Urinary bladder (tissue), 4 donors: Measurements from ENCODE around the gene KRTAP4-9. TPM values are rescaled to one million over a fixed set of nuclear protein-coding genes. Genes with fewer than 3 reads are reported as not detected.
"Not testable (repeated sequence)": the region's sequence is repeated elsewhere in the genome, so short reads cannot be mapped to it uniquely, and the experiment has no call there.

ENCODE experiments used
- DNase-seq: peaks from one replicate; pipeline ENCODE4 v3.0.0-alpha.2; 2015; ENCODE audit errors: extremely low spot score
- H3K27ac ChIP-seq: one replicate; pipeline ENCODE4 v1.5.1; 2013; ENCODE audit warnings: low read depth, mild to moderate bottlenecking, moderate library complexity
- H3K36me3 ChIP-seq: one replicate; pipeline ENCODE4 v1.6.1; 2013; ENCODE audit warnings: mild to moderate bottlenecking, moderate library complexity; ENCODE audit not compliant: insufficient read depth
- H3K4me1 ChIP-seq: one replicate; pipeline ENCODE4 v1.6.1; 2013; ENCODE audit warnings: mild to moderate bottlenecking, moderate library complexity; ENCODE audit not compliant: insufficient read depth
- H3K4me3 ChIP-seq: one replicate; pipeline ENCODE4 v1.5.1; 2013; ENCODE audit warnings: low read depth, low read length
- WGBS: extraction: QIAGEN DNeasy Blood & Tissue Kit; methylation state at CpG from one replicate; pipeline ENCODE4 v1.1.7; 2013; 5-methylcytosine and 5-hydroxymethylcytosine counted together
- polyA plus RNA-seq: library from polyadenylated mRNA; stranded (reverse); fragments of 200-250 nt; gene quantifications from one replicate; pipeline ENCODE4 v1.2.3, GENCODE V29; 2013
- total RNA-seq: library from RNA; depleted of rRNA; stranded (reverse); fragments of >200 nt; gene quantifications from one replicate; pipeline ENCODE4 v1.2.3, GENCODE V29; 2014
- donor health status: healthy with polysubstance abuse.
- donor health status: healthy.

KRTAP4-9 gene
- total and polyA plus RNA-seq, 2 donors = not detected

DNA sequence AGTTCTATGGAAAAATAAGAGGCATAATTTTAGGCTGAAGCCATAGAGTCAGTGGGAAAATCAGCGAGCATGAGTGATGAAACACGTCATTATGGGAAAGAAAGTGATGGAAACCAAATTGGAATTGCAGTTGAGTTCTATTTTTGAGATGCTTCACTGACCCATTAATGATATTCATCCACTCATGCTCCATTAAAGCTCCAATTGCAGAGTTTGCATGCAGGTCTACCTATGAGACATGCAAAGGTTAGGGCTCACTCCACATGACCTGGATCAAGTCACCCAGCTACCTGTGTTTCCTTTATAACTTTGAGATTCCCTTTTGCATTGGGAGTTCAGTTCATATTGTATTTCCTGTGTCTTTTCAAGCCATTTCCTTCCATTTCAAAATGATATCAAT is 31.5 kb upstream of the KRTAP4-9 start:
- Histone ChIP-seq H3K4me1 (no peaks in the 10 kb centered on the region), H3K27ac (no peak overlapping the region), H3K4me3 (no peak overlapping the region), H3K36me3 (no peaks in the 10 kb centered on the region)
- DNase-seq = no peak
- 91% methylated on average over 2 of the region's 2 CpGs for WGBS

DNA sequence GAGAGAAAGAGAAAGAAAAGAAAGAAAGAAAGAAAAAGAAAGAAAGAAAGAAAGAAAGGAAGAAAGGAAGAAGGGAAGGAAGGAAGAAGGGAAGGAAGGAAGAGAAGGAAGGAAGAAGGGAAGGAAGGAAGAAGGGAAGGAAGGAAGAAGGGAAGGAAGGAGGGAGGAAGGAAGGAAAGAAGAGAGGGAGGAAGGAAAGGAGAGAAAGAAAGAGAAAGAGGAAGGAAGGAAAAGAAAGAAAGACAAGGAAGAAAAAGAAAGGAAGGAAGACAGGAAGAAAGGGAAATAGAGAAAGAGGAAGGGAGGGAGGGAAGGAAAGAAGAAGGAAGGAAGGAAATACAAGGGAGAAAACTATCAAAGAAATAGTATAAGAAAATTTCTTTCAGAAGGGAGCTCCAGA is 28.4 kb upstream of the KRTAP4-9 start:
- H3K27ac ChIP-seq = no peak overlapping the region
- no peak overlapping the region for H3K4me3 ChIP-seq
- H3K4me1 ChIP-seq = no peaks in the 10 kb centered on the region
- no peaks in the 10 kb centered on the region for H3K36me3 ChIP-seq
- DNase-seq = no peak

DNA sequence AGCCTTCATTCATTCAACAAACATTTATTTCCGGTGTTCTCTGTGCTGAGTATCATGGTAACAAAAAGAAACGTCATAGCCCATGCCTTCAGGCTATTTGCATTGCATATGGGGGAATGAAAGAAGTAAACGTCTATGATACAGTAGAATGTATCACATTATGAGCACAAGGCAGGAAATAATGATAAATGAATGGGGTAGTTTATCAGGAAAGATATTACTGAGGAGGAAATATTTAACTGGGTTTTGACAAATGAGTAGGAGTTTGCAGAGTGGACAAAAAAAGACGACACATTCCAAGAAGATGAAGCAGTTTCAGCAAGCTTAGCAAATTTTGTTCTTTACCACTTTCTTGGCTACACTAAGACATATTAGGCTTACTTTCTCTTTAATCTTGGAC is 22.6 kb upstream of the KRTAP4-9 start:
- Histone ChIP-seq H3K27ac (no peak overlapping the region), H3K4me1 (no peaks in the 10 kb centered on the region), H3K36me3 (no peaks in the 10 kb centered on the region), H3K4me3 (no peak overlapping the region)
- no peak for DNase-seq
- 56% methylated on average over 4 of the region's 4 CpGs for WGBS

DNA sequence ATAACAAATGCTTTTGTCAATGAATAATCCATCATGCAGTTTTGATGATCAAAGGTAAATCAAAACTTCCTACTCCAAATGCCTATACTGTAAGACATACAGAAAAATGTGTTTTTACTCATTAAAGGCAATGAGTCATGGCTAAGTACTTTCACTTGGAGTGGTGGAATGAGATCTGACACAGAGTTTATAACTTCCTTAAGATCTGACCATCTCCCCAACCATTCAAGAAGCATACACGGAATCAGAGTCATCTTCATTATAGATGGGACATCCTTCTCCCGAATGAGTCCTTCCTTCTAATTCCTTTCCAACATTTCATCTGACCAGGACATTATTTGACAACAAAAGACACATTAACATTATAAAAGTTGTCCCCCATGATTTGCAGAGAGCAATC is 21.8 kb upstream of the KRTAP4-9 start:
- not testable (repeated sequence) for H3K4me3 ChIP-seq, H3K4me1 ChIP-seq, H3K36me3 ChIP-seq, DNase-seq, H3K27ac ChIP-seq
- WGBS = 69% methylated on average over 2 of the region's 2 CpGs

DNA sequence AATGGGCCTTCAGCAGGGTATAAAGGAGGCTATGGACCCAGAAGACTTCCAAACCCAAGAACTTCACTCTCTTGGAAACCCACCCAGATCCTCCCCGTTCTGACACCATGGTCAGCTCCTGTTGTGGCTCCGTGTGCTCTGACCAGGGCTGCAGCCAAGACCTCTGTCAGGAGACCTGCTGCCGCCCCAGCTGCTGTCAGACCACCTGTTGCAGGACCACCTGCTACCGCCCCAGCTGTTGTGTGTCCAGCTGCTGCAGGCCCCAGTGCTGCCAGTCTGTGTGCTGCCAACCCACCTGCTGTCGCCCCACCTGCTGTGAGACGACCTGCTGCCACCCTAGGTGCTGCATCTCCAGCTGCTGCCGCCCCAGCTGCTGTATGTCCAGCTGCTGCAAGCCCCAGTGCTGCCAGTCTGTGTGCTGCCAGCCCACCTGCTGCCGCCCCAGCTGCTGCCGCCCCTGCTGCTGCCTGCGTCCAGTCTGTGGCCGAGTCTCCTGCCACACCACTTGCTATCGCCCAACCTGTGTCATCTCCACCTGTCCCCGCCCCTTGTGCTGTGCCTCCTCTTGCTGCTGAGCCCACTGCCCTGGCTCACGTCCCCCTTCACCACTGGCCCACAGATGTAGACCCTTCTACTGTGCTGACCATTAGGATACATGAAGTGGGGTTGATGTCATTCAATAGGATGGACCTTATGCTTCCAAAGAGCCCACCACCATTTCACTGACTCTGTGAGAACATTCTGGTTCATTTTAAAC is 20.9 kb upstream of the KRTAP4-9 start, which contains the start of gene KRTAP4-7:
Gene KRTAP4-7 (plus strand): TSS at position 51 of the 757 bp plus-strand sequence. CDS start 57 bp downstream, at position 108.
- H3K27ac ChIP-seq, H3K36me3 ChIP-seq, DNase-seq, H3K4me1 ChIP-seq, H3K4me3 ChIP-seq: not testable (repeated sequence)
- WGBS = 75% methylated on average over 14 of the region's 14 CpGs

DNA sequence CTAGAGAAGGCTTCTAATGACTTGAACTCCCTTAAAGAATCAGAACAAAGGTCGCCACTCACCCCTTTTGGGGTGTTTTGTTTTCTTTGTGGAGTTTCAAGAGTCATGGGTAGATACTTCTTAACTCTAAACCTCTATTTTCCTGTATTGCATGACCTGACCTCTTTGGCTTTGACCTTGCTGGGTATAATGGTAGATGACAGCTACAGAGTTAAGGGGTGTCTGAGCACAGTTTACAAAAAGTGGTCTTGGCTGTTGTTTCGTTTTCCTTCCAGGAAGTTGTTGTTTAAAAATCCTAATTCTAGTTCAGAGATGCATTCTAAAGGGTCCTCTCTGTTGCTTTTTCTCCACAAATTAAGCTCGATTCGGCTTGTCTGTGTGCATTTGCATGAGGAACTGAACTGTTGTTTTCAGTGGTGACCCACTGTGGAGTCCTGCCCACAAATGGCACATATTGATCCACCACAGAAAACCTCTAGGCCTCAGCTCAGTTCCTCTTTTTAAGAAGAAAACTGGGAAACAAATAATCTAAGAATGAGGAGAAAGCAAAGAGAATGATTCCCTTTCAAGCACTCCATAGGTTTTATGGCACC is 16.3 kb upstream of the KRTAP4-9 start:
- 70% methylated on average over 4 of the region's 4 CpGs for WGBS
- DNase-seq, H3K27ac ChIP-seq: not testable (repeated sequence)

DNA sequence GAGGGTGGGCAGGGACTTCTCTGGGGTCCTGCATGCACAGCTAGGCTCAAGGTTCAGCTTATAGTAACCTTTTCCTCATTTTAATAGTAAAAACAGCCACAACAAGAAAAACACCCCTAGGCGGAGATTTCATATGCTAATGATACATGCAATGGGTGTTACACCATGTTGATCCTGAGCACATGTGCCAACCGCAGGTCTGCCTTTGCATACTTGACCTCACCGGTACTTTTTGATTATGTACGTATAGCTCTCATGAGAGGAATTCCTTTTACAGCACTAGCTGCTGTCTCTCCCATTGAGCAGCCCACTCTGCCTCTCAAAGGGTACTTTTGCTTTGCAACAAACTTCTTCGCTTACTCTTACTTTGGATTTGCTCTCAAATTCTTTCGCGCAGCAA is 9.1 kb upstream of the KRTAP4-9 start:
- H3K27ac ChIP-seq = no peak overlapping the region
- no peak overlapping the region for H3K4me3 ChIP-seq
- H3K36me3 ChIP-seq = no peaks in the 10 kb centered on the region
- no peak for DNase-seq
- no peaks in the 10 kb centered on the region for H3K4me1 ChIP-seq
- 75% methylated on average over 7 of the region's 7 CpGs for WGBS

More for the DNA sequence above, 16.3 kb upstream of the KRTAP4-9 start:
- not testable (repeated sequence) for H3K4me1 ChIP-seq, H3K4me3 ChIP-seq, H3K36me3 ChIP-seq

DNA sequence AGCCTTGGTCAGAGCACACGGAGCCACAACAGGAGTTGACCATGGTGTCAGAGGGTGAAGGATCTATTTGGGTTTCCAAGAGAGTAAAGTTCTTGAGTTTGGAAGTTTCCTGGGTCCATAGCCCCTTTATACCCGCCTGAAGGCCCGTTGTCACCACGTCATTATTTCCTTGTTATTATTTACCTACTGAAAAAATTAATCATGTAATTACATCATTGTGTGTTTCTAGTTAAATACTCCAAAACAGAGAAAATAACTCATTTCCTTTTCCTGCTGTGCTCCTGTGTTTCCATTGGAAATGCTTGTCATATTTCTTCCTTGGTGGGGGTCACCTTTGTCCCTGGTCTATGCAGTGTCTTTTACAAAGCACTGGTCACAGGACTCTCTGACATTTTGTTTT is 7.1 kb upstream of the KRTAP4-9 start, which contains the start of gene KRTAP4-8:
Gene KRTAP4-8 (minus strand): TSS at position 101 of the 400 bp plus-strand sequence. CDS start 58 bp downstream, at position 43.
- no peak for DNase-seq
- no peaks in the 10 kb centered on the region for H3K36me3 ChIP-seq
- no peaks in the 10 kb centered on the region for H3K4me1 ChIP-seq
- no peak within 1 kb of the TSS for H3K27ac ChIP-seq
- H3K4me3 ChIP-seq = no peak within 1 kb of the TSS
- WGBS = 77% methylated on average over 4 of the region's 4 CpGs

DNA sequence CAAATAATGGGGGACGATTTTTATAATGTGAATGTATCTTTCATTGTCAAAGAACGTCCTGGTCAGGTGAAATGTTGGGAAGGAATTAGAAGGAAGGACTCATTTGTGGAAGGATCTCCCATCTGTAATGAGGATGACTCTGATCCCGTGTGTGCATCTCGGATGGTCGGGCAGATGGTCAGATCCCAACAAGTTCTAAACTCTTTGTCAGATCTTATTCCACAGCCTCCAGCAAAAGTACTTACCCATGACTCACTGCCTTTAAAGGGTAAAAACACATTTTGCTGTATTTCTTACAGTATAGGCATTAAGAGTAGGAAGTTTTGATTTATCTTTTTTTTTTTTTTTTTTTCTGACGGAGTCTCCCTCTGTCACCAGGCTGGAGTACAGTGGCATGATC is 6.7 kb upstream of the KRTAP4-9 start:
- no peak overlapping the region for H3K27ac ChIP-seq
- no peaks in the 10 kb centered on the region for H3K4me1 ChIP-seq
- H3K4me3 ChIP-seq = no peak overlapping the region
- WGBS = 76% methylated on average over 6 of the region's 6 CpGs
- DNase-seq = no peak
- no peaks in the 10 kb centered on the region for H3K36me3 ChIP-seq

DNA sequence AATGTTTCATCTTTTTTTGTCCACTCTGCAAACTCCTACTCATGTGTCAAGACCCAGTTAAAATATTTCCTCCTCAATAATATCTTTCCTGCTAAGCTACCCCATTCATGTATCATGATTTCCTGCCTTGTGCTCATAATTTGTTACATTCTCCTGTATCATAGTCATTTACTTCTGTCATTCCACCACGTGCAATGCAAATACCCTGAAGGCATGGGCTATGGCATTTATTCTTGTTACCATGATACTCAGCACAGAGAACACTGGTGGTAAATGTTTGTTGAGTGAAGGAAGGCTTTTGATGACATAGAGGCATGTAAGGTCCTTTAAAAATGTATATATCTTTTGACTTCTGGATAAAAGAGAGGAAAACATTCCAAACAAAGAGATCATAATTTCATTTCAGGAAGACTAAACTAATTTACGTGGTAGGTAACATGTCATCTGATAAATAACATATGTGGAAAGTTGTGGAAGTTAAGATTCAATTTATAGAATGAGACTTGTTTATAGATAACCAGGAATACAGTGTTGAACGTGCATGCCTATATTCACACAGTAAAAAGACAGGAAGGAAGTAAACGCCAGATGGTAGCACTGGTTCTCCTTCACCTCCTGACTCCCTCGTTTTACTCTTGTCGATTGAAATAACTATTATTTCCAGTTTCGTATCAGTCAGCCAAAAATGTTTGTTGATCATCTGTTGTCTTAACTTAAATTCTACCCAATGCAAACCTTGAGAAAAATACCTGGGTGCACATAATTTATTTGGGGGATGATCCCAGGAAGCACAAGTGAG is 5.3 kb upstream of the KRTAP4-9 start:
- not testable (repeated sequence) for H3K4me1 ChIP-seq, H3K4me3 ChIP-seq, H3K36me3 ChIP-seq, H3K27ac ChIP-seq, DNase-seq
- WGBS = 33% methylated on average over 7 of the region's 7 CpGs

DNA sequence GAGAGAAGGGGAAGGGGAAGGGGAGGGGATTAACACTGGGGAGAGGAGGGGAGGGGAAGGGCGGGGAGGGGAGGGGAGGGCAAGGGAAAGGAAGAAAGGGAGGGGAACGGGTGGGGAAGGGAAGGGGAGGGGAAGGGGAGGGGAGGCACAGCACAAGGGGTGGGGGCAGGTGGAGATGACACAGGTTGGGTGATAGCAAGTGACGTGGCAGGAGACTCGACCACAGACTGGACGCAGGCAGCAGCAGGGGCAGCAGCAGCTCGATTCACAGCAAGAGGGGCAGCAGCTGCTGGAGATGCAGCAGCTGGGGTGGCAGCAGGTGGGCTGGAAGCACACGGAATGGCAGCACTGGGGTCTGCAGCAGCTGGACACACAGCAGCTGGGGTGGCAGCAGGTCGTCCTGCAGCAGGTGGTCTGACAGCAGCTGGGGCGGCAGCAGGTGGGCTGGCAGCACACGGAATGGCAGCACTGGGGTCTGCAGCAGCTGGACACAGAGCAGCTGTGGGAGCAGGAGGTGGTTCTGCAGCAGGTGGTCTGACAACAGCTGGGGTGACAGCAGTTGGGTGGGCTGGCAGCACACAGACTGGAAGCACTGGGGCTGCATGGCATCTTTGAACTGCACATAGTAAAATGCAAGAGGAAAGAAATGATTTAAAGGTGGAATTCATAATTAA is 3.5 kb upstream of the KRTAP4-9 start, which contains the start of gene KRTAP4-16:
Gene KRTAP4-16 (minus strand): TSS at position 624 of the 674 bp plus-strand sequence. CDS start 0 bp downstream, at position 624.
- DNase-seq = no peak
- Histone ChIP-seq H3K4me1 (no peaks in the 10 kb centered on the region), H3K27ac (no peak within 1 kb of the TSS), H3K36me3 (no peaks in the 10 kb centered on the region), H3K4me3 (no peak within 1 kb of the TSS)
- 46% methylated on average over 10 of the region's 10 CpGs for WGBS

DNA sequence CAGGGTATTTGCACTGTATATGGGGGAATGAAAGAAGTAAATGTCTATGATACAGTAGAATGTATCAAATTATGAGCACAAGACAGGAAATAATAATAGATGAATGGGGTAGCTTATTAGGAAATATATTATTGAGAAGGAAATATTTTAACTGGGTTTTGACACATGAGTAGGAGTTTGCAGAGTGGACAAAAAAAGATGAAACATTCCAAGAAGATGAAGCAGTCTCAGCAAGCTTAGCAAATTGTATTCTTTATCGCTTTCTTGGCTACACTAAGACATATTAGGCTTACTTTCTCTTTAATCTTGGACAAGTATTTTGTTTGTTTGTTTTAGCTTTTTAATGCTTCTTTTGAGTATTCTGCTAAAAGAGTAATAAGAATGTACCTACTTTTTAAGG is 1.3 kb upstream of the KRTAP4-9 start:
- no peak for DNase-seq
- Histone ChIP-seq H3K4me1 (no peaks in the 10 kb centered on the region), H3K27ac (no peak overlapping the region), H3K36me3 (no peaks in the 10 kb centered on the region), H3K4me3 (no peak overlapping the region)
- 88% methylated on average over 1 of the region's 1 CpG for WGBS

DNA sequence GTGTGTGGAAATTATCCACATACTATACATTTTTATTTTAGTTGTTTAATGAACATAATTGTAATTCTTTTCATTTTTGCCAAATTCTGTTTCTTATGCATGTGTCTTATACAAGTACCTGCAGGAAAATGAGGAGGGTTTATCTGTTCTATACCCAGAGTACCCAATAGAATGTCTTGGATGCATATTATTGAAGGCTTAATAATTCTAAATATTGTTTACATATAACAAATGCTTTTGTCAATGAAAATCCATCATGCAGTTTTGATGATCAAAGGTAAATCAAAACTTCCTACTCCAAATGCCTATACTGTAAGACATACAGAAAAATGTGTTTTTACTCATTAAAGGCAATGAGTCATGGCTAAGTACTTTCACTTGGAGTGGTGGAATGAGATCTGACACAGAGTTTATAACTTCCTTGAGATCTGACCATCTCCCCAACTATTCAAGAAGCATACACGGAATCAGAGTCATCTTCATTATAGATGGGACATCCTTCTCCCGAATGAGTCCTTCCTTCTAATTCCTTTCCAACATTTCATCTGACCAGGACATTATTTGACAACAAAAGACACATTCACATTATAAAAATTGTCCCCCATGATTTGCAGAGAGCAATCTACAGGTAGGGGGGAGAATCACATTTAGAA is 677 bp upstream of the KRTAP4-9 start:
- WGBS = 68% methylated on average over 2 of the region's 2 CpGs
- H3K27ac ChIP-seq, H3K4me3 ChIP-seq, DNase-seq, H3K36me3 ChIP-seq, H3K4me1 ChIP-seq: not testable (repeated sequence)
